Placental epithelial cell (primary cell): Measurements from ENCODE around the gene SELENOP. TPM values are rescaled to one million over a fixed set of nuclear protein-coding genes. Genes with fewer than 3 reads are reported as not detected.

Experiments
- total RNA-seq: library from RNA; depleted of rRNA; stranded (reverse); fragments of >200 nt; gene quantifications from 2 replicates; pipeline ENCODE4 v1.2.3, GENCODE V29; 2012

Gene SELENOP
- total RNA-seq = 0.98 and 1.2 TPM in 2 replicates

GRCh38 chr5:42811591-42812446 lies at the start of gene SELENOP:
Gene SELENOP (minus strand): TSS chr5:42811892. CDS start chr5:42808353, 3,539 bp downstream.

DNA sequence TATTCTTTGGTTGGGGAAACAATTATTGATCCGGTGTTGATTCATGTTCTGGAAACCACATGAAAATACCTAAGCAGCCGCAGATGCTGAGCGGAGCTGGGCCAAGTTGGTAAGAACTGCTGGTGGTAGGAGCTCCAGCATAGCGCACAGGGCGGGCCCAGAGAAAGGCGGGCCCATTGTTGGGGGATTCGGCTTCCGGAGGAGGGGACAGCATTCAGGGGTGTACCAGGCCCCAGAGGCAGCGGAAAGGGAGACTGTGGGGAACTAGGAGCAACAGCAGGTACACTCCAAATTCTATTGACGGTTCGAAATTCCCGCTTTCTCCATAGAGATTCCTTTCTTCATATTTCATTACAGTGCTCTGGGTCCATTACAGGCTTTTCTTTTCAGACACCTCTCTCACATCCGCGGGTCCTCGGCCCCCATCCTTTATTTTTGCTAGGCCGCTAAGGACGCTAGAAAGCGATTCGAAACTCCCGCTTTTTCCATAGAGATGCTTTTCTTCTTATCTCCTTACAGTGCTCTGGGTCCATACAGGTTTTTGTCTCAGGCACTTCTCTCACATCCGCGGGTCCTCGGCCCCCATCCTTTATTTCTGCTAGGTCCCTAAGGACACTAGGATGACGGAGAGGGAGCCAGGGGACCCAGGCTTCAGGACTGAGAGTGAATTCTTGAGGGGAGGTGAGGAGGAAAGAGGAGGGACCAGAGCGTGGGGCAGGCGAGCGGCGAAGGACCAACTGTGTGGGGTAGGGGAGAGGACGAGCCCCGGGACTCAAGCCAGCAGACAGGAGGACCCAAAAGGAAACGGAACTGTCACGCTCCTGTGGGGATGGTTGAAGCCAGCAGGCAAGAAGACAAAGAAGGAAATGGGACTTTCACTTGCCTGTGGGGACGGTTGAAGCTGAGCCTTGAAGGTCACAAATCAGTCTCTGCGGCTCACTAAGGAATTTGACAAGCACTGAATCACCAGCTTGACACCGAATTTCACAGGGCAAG lies 54.8 kb downstream of the SELENOP start, which contains the start of gene CCDC152:
CCDC152 (plus strand) TSS at position 213 of the 996 bp plus-strand sequence. CDS start 2,304 bp downstream, outside the sequence.

Other genes with a start within 250 kb of the SELENOP start
- 0.39 and 0.54 TPM in 2 replicates for gene CCDC152, start 55.1 kb downstream of the SELENOP start, total RNA-seq
- gene ANXA2R, start 228.4 kb upstream of the SELENOP start, total RNA-seq = 3.1 and 5.0 TPM in 2 replicates